Sigmoid colon (tissue), 4 donors: ENCODE data around the gene MED26.

ENCODE experiments used
- CTCF ChIP-seq, 4 experiments: fragments of 450-650 bp in 3 of 4; fragments of 200-600 bp in 1 of 4; IDR thresholded peaks; one replicate each; pipeline ENCODE4 v1.5.1; 2016 to 2019; ENCODE audit warnings: antibody characterized with exemption in 4 of 4, mild to moderate bottlenecking in 3 of 4, moderate library complexity in 2 of 4
- EP300 ChIP-seq, 4 donors: sonication (generic); formaldehyde crosslinking; IDR thresholded peaks; one replicate each; pipeline ENCODE4 v1.6.1; 2017; ENCODE audit warnings: antibody characterized with exemption in 4 of 4
- POLR2A ChIP-seq, 2 donors: fragments of 450-650 bp; IDR thresholded peaks; one replicate each; pipeline ENCODE4 v1.6.1; 2016; ENCODE audit warnings: antibody characterized with exemption in 2 of 2, mild to moderate bottlenecking in 2 of 2, moderate library complexity in 2 of 2

GRCh38 chr19:16605115-16605514, 22.9 kb downstream of the MED26 start:
- TF ChIP-seq CTCF (IDR thresholded peaks at IDR 0.05) (no peak), EP300 (IDR thresholded peaks at IDR 0.05) (no peak), POLR2A (IDR thresholded peaks at IDR 0.05) (no peak)
